Osteocyte (in vitro differentiated cells): ENCODE measurements around the gene TRIM59. TPM values are rescaled to one million over a fixed set of nuclear protein-coding genes. Genes with fewer than 3 reads are reported as not detected.
A peak's percentile ranks its signal among the peaks of the same experiment; 100 is the strongest.

ENCODE experiments used
- DNase-seq: peaks from one replicate; pipeline ENCODE4 v3.0.0; 2021; ENCODE audit warnings: mixed read lengths; ENCODE audit not compliant: unreplicated experiment; ENCODE audit errors: extremely low spot score
- H3K27ac Mint-ChIP-seq: one replicate; pipeline ENCODE4 v1.8.0; 2021; ENCODE audit warnings: mild to moderate bottlenecking, mixed read lengths; ENCODE audit not compliant: unreplicated experiment
- H3K27me3 Mint-ChIP-seq: one replicate; pipeline ENCODE4 v1.8.0; 2021; ENCODE audit warnings: mixed read lengths; ENCODE audit not compliant: unreplicated experiment
- H3K36me3 Mint-ChIP-seq: one replicate; pipeline ENCODE4 v1.8.0; 2021; ENCODE audit warnings: mixed read lengths; ENCODE audit not compliant: unreplicated experiment
- H3K4me1 Mint-ChIP-seq: one replicate; pipeline ENCODE4 v1.8.0; 2021; ENCODE audit warnings: mixed read lengths; ENCODE audit not compliant: unreplicated experiment
- H3K4me3 Mint-ChIP-seq: one replicate; pipeline ENCODE4 v1.8.0; 2021; ENCODE audit warnings: mild to moderate bottlenecking, moderate library complexity, mixed read lengths; ENCODE audit not compliant: unreplicated experiment
- H3K9me3 Mint-ChIP-seq: one replicate; pipeline ENCODE4 v1.8.0; 2021; ENCODE audit warnings: mixed read lengths; ENCODE audit not compliant: unreplicated experiment
- total RNA-seq: library from RNA; stranded (reverse); gene quantifications from 2 replicates; pipeline ENCODE4 v1.2.1, GENCODE V29; 2021
- TF ChIP-seq, protein P1 (sequence below): fragments of 200-600 bp; sonication (generic); IDR thresholded peaks from 2 replicates; pipeline ENCODE4 v1.5.0; 2021; ENCODE audit warnings: antibody characterized with exemption, mild to moderate bottlenecking, moderate library complexity

The TRIM59 gene
- total RNA-seq, 1 donor from 2014 or later = 36.0 TPM

DNA sequence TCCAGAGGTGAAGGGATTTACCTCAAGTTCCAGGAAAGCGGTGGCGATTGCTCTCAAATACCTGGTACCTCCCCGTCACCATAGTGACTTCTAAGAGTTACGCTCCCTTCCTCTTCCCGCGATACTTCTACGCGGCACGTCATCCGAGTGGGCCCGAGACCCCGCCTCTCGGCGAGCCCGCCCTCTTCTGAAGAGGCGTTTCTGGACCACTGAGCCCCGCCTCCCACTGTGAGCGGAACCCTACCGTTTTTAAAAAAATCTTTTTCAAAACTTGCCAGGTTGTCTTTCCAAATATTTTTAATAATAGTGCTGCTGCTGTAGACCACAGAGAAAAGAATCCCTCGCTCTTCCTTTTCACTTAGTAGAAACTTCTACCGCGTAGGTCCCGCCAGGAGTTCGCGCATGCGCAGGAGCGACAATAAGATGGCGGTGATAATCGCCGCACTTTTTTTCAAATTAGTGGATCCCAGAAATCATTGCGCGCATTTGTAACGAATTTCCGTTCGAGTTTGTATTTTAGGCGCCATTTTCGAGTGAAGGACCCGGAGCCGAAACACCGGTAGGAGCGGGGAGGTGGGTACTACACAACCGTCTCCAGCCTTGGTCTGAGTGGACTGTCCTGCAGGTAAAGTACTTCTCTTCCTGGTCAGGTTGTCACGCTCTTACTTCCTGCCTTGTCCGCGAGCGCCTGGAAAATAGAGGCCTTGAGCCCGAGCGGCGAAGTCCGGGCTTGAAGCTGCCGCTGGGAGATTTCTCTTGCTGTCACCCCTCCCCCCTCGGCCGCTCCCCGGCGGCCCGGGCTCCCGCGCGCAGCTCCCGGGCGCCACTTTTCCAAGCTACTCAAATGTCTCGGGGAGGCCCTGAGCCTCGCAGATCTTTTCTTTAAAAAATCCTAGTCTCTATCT is 50.2 kb downstream of the TRIM59 start, which contains the start of the genes IFT80 and SMC4:
TSS of gene IFT80 (minus strand) at position 101 of the 905 bp plus-strand sequence. CDS start 14,625 bp downstream, outside the sequence.
TSS of gene SMC4 (plus strand) at position 526 of the 905 bp plus-strand sequence. CDS start 1,177 bp downstream, outside the sequence.
- H3K27me3 Mint-ChIP-seq = no peaks in the 10 kb centered on the region
- peak within 1 kb of the TSS; percentile 97 for H3K27ac Mint-ChIP-seq
- peaks cover 5% of the 10 kb centered on the region for H3K36me3 Mint-ChIP-seq
- H3K4me3 Mint-ChIP-seq = peak within 1 kb of the TSS; percentile 89
- TF ChIP-seq, protein P1, sequence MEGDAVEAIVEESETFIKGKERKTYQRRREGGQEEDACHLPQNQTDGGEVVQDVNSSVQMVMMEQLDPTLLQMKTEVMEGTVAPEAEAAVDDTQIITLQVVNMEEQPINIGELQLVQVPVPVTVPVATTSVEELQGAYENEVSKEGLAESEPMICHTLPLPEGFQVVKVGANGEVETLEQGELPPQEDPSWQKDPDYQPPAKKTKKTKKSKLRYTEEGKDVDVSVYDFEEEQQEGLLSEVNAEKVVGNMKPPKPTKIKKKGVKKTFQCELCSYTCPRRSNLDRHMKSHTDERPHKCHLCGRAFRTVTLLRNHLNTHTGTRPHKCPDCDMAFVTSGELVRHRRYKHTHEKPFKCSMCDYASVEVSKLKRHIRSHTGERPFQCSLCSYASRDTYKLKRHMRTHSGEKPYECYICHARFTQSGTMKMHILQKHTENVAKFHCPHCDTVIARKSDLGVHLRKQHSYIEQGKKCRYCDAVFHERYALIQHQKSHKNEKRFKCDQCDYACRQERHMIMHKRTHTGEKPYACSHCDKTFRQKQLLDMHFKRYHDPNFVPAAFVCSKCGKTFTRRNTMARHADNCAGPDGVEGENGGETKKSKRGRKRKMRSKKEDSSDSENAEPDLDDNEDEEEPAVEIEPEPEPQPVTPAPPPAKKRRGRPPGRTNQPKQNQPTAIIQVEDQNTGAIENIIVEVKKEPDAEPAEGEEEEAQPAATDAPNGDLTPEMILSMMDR = no peak
- H3K9me3 Mint-ChIP-seq = no peaks in the 10 kb centered on the region
- DNase-seq = peak; percentile 98
- peaks cover 35% of the 10 kb centered on the region for H3K4me1 Mint-ChIP-seq

DNA sequence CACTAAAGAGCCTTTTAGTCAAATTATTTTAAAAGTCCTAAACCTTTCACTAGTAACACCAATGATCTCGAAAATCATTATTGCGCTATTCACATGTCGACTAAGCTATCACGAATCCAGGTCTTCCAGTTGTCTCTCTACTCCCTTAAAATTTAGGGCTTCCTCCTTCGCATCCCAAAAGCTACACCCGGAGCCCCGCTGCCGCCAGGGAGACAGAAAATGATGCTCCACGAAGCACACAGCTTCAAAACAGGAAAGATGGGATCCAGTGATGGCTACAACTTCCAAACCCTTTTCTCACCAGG is 50.8 kb downstream of the TRIM59 start:
- no peak for DNase-seq
- Mint-ChIP-seq H3K4me3 (peak overlapping the region; percentile 89), H3K4me1 (peaks cover 29% of the 10 kb centered on the region), H3K36me3 (peaks cover 5% of the 10 kb centered on the region), H3K27me3 (no peaks in the 10 kb centered on the region), H3K27ac (peak overlapping the region; percentile 97), H3K9me3 (no peaks in the 10 kb centered on the region)
- TF ChIP-seq, protein P1 = no peak

DNA sequence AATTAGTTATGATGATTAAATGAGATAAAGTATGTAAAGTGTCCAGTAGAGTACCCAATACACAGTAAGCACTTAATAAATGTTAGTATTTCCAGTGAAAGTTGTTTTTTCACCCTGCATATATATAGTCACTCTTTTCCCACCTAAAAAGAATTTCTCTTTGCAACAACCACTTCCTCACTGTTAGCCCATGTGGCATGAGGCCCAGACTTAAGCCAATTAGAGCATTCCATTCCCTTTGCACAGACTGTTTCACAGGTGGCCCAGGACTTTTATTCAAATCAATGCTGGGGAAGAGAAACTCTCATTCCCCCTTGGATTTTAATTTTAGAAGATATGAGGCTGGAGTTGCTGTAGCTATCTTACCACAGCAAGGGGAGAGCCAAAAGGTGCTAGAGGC is 54.3 kb downstream of the TRIM59 start:
- DNase-seq = no peak
- H3K4me3 Mint-ChIP-seq = no peak overlapping the region
- no peaks in the 10 kb centered on the region for H3K27me3 Mint-ChIP-seq
- no peak overlapping the region for H3K27ac Mint-ChIP-seq
- peaks cover 22% of the 10 kb centered on the region for H3K4me1 Mint-ChIP-seq
- no peaks in the 10 kb centered on the region for H3K9me3 Mint-ChIP-seq
- TF ChIP-seq, protein P1 = no peak
- H3K36me3 Mint-ChIP-seq = no peaks in the 10 kb centered on the region

DNA sequence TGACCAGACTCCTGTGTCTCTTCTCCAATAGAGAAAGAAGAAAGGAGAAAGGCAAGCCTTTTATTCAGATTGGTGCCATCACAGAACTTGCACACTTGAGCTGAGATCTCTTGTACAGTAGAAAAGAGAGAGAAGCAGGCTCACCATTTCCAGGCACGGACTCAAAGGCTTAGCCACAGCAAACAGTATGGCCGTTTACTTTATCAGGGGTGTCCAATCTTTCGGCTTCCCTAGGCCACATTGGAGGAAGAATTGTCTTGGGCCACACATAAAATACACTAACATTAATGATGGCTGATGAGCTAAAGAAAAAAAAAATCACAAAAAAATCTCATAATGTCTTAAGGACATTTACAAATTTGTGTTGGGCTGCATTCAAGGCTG is 55.6 kb downstream of the TRIM59 start:
- TF ChIP-seq, protein P1 = no peak
- Mint-ChIP-seq H3K27ac (no peak overlapping the region), H3K36me3 (peaks cover 2% of the 10 kb centered on the region), H3K9me3 (no peaks in the 10 kb centered on the region), H3K4me1 (peaks cover 22% of the 10 kb centered on the region), H3K4me3 (no peak overlapping the region), H3K27me3 (no peaks in the 10 kb centered on the region)
- no peak for DNase-seq

DNA sequence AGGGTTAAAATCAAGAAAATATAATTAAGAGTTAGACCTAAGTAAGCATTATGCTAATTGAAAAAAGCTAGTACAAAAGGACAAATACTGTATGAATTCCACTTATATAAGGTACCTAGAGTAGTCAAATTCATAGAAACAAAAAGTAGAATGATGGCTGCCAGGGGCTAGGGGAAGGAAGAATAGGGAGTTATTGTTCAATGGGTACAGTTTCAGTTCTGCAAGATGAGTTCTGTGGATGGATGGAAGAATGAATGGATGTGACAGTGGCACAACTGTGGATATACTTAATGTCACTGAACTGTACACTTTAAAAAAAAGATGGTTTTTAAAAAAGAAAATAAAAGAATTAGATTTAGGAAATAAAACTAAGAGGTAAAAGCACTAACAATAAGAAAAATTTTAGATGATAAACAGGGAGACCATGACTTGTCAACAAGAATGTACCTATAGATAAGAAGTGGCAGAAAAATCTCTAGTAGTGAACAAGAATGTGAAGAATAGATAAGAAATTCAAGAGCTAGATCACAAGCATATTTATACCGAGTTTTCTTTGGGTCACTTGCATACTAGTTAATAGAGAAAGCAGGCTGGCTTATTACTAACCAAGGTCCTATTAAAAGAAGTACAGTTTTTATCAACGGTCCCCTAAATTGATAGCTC is 56.1 kb downstream of the TRIM59 start:
- H3K9me3 Mint-ChIP-seq = no peaks in the 10 kb centered on the region
- DNase-seq = no peak
- H3K4me3 Mint-ChIP-seq = no peak overlapping the region
- H3K4me1 Mint-ChIP-seq = peaks cover 17% of the 10 kb centered on the region
- H3K27ac Mint-ChIP-seq = no peak overlapping the region
- TF ChIP-seq, protein P1 = no peak
- H3K36me3 Mint-ChIP-seq = peaks cover 2% of the 10 kb centered on the region
- H3K27me3 Mint-ChIP-seq = no peaks in the 10 kb centered on the region
